HepG2 (cell line): Measurements from ENCODE around the gene TMEM151A. TPM values are rescaled to one million over a fixed set of nuclear protein-coding genes. Genes with fewer than 3 reads are reported as not detected.
A peak's percentile ranks its signal among the peaks of the same experiment; 100 is the strongest.

Experiments
- ATF4 ChIP-seq, 2 experiments: fragments of 450-650 bp in 1 of 2; sonication (generic) in 1 of 2; formaldehyde crosslinking; IDR thresholded peaks; 2 replicates each; pipeline versions ENCODE4 v1.5.0 to v1.8.0; 2020 to 2022; ENCODE audit warnings: mild to moderate bottlenecking in 1 of 2, missing genetic modification reagents in 1 of 2
- ATRX ChIP-seq: sonication (generic); formaldehyde crosslinking; IDR thresholded peaks from 2 replicates; pipeline ENCODE4 v1.4.0; 2020; ENCODE audit warnings: missing genetic modification reagents, borderline replicate concordance
- CENPX ChIP-seq: sonication (generic); formaldehyde crosslinking; IDR thresholded peaks from 2 replicates; pipeline ENCODE4 v1.9.0; 2021; ENCODE audit warnings: mild to moderate bottlenecking, missing genetic modification reagents, moderate library complexity
- HOXA9 ChIP-seq: sonication (generic); formaldehyde crosslinking; IDR thresholded peaks from 2 replicates; pipeline ENCODE4 v1.8.1; 2022; ENCODE audit warnings: missing genetic modification reagents, mild to moderate bottlenecking, moderate library complexity, borderline replicate concordance
- KDM2A ChIP-seq: sonication (generic); formaldehyde crosslinking; IDR thresholded peaks from 2 replicates; pipeline ENCODE4 v1.4.0; 2020; ENCODE audit warnings: low read depth, missing genetic modification reagents, borderline replicate concordance
- MIXL1 ChIP-seq: IDR thresholded peaks from 2 replicates; pipeline ENCODE4 v1.6.1; 2016
- MLXIP ChIP-seq: sonication (generic); formaldehyde crosslinking; IDR thresholded peaks from 2 replicates; pipeline ENCODE4 v1.9.0; 2021; ENCODE audit warnings: missing genetic modification reagents, borderline replicate concordance
- SAFB2 ChIP-seq: sonication (generic); formaldehyde crosslinking; IDR thresholded peaks from 2 replicates; pipeline ENCODE4 v1.5.1; 2020; ENCODE audit warnings: missing genetic modification reagents, low read depth, mild to moderate bottlenecking, borderline replicate concordance
- SAP130 ChIP-seq: IDR thresholded peaks from 2 replicates; pipeline ENCODE4 v1.6.1; 2016; ENCODE audit warnings: low read depth
- YY1 ChIP-seq: IDR thresholded peaks from 2 replicates; pipeline ENCODE4 v1.6.1; 2011; ENCODE audit warnings: low read length, low read depth, moderate library complexity, mild to moderate bottlenecking; ENCODE audit not compliant: insufficient read depth, insufficient replicate concordance
- ZBTB10 ChIP-seq: sonication (generic); formaldehyde crosslinking; IDR thresholded peaks from 2 replicates; pipeline ENCODE4 v1.4.0; 2020; ENCODE audit warnings: missing genetic modification reagents, borderline replicate concordance
- ZBTB26 ChIP-seq: IDR thresholded peaks from 2 replicates; pipeline ENCODE4 v1.6.1; 2016; ENCODE audit warnings: missing compliant biosample characterization, missing genetic modification reagents, borderline replicate concordance
- ZFAT ChIP-seq: sonication (generic); formaldehyde crosslinking; conservative IDR thresholded peaks from 2 replicates; pipeline ENCODE4 v1.8.1; 2023; ENCODE audit warnings: missing genetic modification reagents, inconsistent platforms
- ZFYVE20 ChIP-seq: sonication (generic); formaldehyde crosslinking; IDR thresholded peaks from 2 replicates; pipeline ENCODE4 v1.8.0; 2023; ENCODE audit warnings: low read depth, mild to moderate bottlenecking, moderate library complexity, missing genetic modification reagents, borderline replicate concordance
- ZNF121 ChIP-seq: sonication (generic); formaldehyde crosslinking; IDR thresholded peaks from 2 replicates; pipeline ENCODE4 v1.5.0; 2020; ENCODE audit warnings: mild to moderate bottlenecking, missing genetic modification reagents
- ZNF234 ChIP-seq: sonication (generic); formaldehyde crosslinking; conservative IDR thresholded peaks from 2 replicates; pipeline ENCODE4 v1.5.1; 2020; ENCODE audit warnings: mild to moderate bottlenecking, missing genetic modification reagents
- ZNF580 ChIP-seq: IDR thresholded peaks from 2 replicates; pipeline ENCODE4 v1.6.1; 2016; ENCODE audit warnings: low read depth, borderline replicate concordance
- ZNF740 ChIP-seq: sonication (generic); formaldehyde crosslinking; IDR thresholded peaks from 2 replicates; pipeline ENCODE4 v1.4.0; 2020; ENCODE audit warnings: missing genetic modification reagents
- ZNF841 ChIP-seq: sonication (generic); formaldehyde crosslinking; IDR thresholded peaks from 2 replicates; pipeline ENCODE4 v1.8.1; 2023; ENCODE audit warnings: missing genetic modification reagents, borderline replicate concordance
- polyA plus RNA-seq, 8 experiments: library from polyadenylated mRNA; depleted of rRNA in 3 of 8; stranded (reverse) in 7 of 8; unstranded in 1 of 8; fragments of >200 nt; fragmentation: Illumina TruSeq in 4 of 8; extraction: Trizol in 4 of 8; gene quantifications; 2 replicates each; pipeline versions ENCODE4 v1.2.1 to v1.2.3, GENCODE V29; 2011 to 2016; ENCODE audit warnings: low read depth in 4 of 8, missing spikeins in 1 of 8, mixed read lengths in 1 of 8; ENCODE audit not compliant: insufficient read depth in 1 of 8
- total RNA-seq, 5 experiments: library from RNA; depleted of rRNA; stranded (reverse); fragments of >200 nt; fragmentation: Illumina TruSeq; extraction: Trizol; gene quantifications; 2 replicates each; pipeline ENCODE4 v1.2.3, GENCODE V29; 2016; ENCODE audit warnings: low read depth in 1 of 5

Gene TMEM151A
- total and polyA plus RNA-seq, 2 of the 13 experiments (the other 11 are each of a cell fraction or from before 2014, with no cell fraction given) = 0.18 to 0.33 TPM

- TF ChIP-seq MLXIP (CRISPR knock-in tag) (peak; percentile 51; the same call in 1 of the 2 replicates), ZNF841 (CRISPR knock-in tag) (0 out of 2 replicates have a peak, but pooled peaks have one; percentile 68), SAP130 (CRISPR knock-in tag) (peak; percentile 94), SAFB2 (CRISPR knock-in tag) (no peak; the same call in 1 of the 2 replicates), ZFAT (CRISPR knock-in tag) (no peak), ZNF580 (peak; percentile 57; the same call in 1 of the 2 replicates), ZNF121 (CRISPR knock-in tag) (0 out of 2 replicates have a peak, but pooled peaks have one; percentile 23), HOXA9 (CRISPR knock-in tag) (peak; percentile 55; the same call in 1 of the 2 replicates), YY1 (peak; percentile 53), ZBTB10 (CRISPR knock-in tag) (peak; percentile 71), ZBTB26 (CRISPR knock-in tag) (peak; percentile 53; the same call in 1 of the 2 replicates), ATF4 (CRISPR knock-in tag; IDR thresholded peaks at IDR 0.05) (peak in 1 of 2 experiments; percentile 41; a peak in 1 of 4 replicates), MIXL1 (peak; percentile 28; the same call in 1 of the 2 replicates), KDM2A (no peak), ZNF740 (CRISPR knock-in tag) (peak; percentile 12; the same call in 1 of the 2 replicates), ZNF234 (CRISPR knock-in tag) (0 out of 2 replicates have a peak, but pooled peaks have one; percentile 71), ZFYVE20 (0 out of 2 replicates have a peak, but pooled peaks have one; percentile 38), ATRX (CRISPR knock-in tag) (0 out of 2 replicates have a peak, but pooled peaks have one; percentile 37), CENPX (no peak)
These were observed 2.0 kb upstream of the TMEM151A start (continued) for GRCh38 chr11:66289548-66290329.
